Fibroblast of the aortic adventitia (primary cell): Measurements from ENCODE around the gene CHRNA3. TPM values are rescaled to one million over a fixed set of nuclear protein-coding genes. Genes with fewer than 3 reads are reported as not detected.

Experiments used
- DNase-seq: peaks from one replicate; pipeline ENCODE4 v3.0.0-alpha.2; 2010; ENCODE audit warnings: low read depth
- H3K4me3 ChIP-seq: 2 replicates; pipeline ENCODE4 v1.5.1; 2011; ENCODE audit warnings: low read depth, mild to moderate bottlenecking, control low read depth, low read length, moderate library complexity
- CTCF ChIP-seq: IDR thresholded peaks from 2 replicates; pipeline ENCODE4 v1.5.1; 2011; ENCODE audit warnings: mild to moderate bottlenecking, low read length, control low read depth, inconsistent platforms; ENCODE audit not compliant: insufficient read depth
- small RNA-seq: library from RNA; depleted of rRNA; stranded (forward); fragments of <200 nt; gene quantifications from one replicate; pipeline ENCODE3, GENCODE V24; 2012
- total RNA-seq: library from RNA; depleted of rRNA; stranded (reverse); fragments of >200 nt; gene quantifications from 2 replicates; pipeline ENCODE4 v1.2.3, GENCODE V29; 2012; ENCODE audit warnings: low replicate concordance

CHRNA3 gene
- total RNA-seq, 1 donor = under 0.01 TPM

- no peak overlapping the region for H3K4me3 ChIP-seq
- TF ChIP-seq CTCF = no peak
- DNase-seq = no peak
Observed at GRCh38 chr15:78550815-78551214, 70.0 kb downstream of the CHRNA3 start.

GRCh38 chr15:78550194-78550593 is 70.6 kb downstream of the CHRNA3 start:
- TF ChIP-seq CTCF = no peak

More at GRCh38 chr15:78550194-78550593, 70.6 kb downstream of the CHRNA3 start:
- DNase-seq = no peak
- H3K4me3 ChIP-seq = no peak overlapping the region

Small RNAs within 50 kb of the gene (small RNA-seq; reads per million reads assigned to genes)
- gene AC067863.2 = not detected

Other genes starting within 250 kb of the CHRNA3 start
- 25.1 and 28.1 TPM in 2 replicates for gene IREB2, start 182.8 kb downstream of the CHRNA3 start, total RNA-seq
- 3.3 and 10.2 TPM in 2 replicates for gene HYKK, start 113.4 kb downstream of the CHRNA3 start, total RNA-seq
- gene PSMA4, start 80.6 kb downstream of the CHRNA3 start, total RNA-seq = 107 and 275 TPM in 2 replicates
- gene CHRNA5, start 55.5 kb downstream of the CHRNA3 start, total RNA-seq = 1.1 and 1.6 TPM in 2 replicates
- not detected in 2 replicates for gene CHRNB4, start 20.2 kb upstream of the CHRNA3 start, total RNA-seq
- gene ADAMTS7, start 190.5 kb upstream of the CHRNA3 start, total RNA-seq = 7.5 and 11.2 TPM in 2 replicates